ENCODE data around the gene AGAP1.
A peak's percentile ranks its signal among the peaks of the same experiment; 100 is the strongest.

AGAP1 gene

GRCh38 chr2:235697041-235697440 lies 203.2 kb downstream of the AGAP1 start:
- no peak for DNase-seq

GRCh38 chr2:235698028-235698427 lies 204.2 kb downstream of the AGAP1 start:
- DNase-seq = peak; percentile 66 to 76

GRCh38 chr2:235698491-235698890 lies 204.6 kb downstream of the AGAP1 start:
- no peak for DNase-seq

GRCh38 chr2:235699576-235699975 lies 205.7 kb downstream of the AGAP1 start:
- no peak for DNase-seq

GRCh38 chr2:235701206-235701981 lies 207.6 kb downstream of the AGAP1 start:
- DNase-seq = no peak

GRCh38 chr2:235702186-235702585 lies 208.3 kb downstream of the AGAP1 start:
- DNase-seq = no peak

- no peak for DNase-seq
Measured at GRCh38 chr2:235703711-235704295, 210.0 kb downstream of the AGAP1 start.

GRCh38 chr2:235705296-235705695 lies 211.5 kb downstream of the AGAP1 start:
- DNase-seq = no peak

GRCh38 chr2:235706506-235706905 lies 212.7 kb downstream of the AGAP1 start:
- DNase-seq = no peak

GRCh38 chr2:235707411-235708096 lies 213.7 kb downstream of the AGAP1 start:
- DNase-seq = no peak

- DNase-seq = no peak
Measured at GRCh38 chr2:235709124-235709813, 215.4 kb downstream of the AGAP1 start.

GRCh38 chr2:235709969-235710879 lies 216.4 kb downstream of the AGAP1 start:
- no peak for DNase-seq

GRCh38 chr2:235710933-235711332 lies 217.1 kb downstream of the AGAP1 start:
- DNase-seq = no peak

GRCh38 chr2:235711527-235711926 lies 217.7 kb downstream of the AGAP1 start:
- DNase-seq = no peak

GRCh38 chr2:235712176-235712575 lies 218.3 kb downstream of the AGAP1 start:
- DNase-seq = no peak

GRCh38 chr2:235713189-235713588 lies 219.3 kb downstream of the AGAP1 start:
- DNase-seq = no peak

GRCh38 chr2:235715601-235716000 lies 221.8 kb downstream of the AGAP1 start:
- no peak for DNase-seq

- DNase-seq = peak; percentile 49 to 73
Measured at GRCh38 chr2:235716875-235717496, 223.1 kb downstream of the AGAP1 start.

- DNase-seq = no peak
Measured at GRCh38 chr2:235719146-235719942, 225.5 kb downstream of the AGAP1 start.

GRCh38 chr2:235721625-235722024 lies 227.8 kb downstream of the AGAP1 start:
- no peak for DNase-seq

GRCh38 chr2:235722869-235723268 lies 229.0 kb downstream of the AGAP1 start:
- no peak for DNase-seq
